Measurements from ENCODE around the gene INTS15. TPM values are rescaled to one million over a fixed set of nuclear protein-coding genes. Genes with fewer than 3 reads are reported as not detected.
"Not testable (repeated sequence)": the region's sequence is repeated elsewhere in the genome, so short reads cannot be mapped to it uniquely, and the experiment has no call there.

Gene INTS15
- polyA plus RNA-seq, 4 donors = 28.1 to 51.4 (median 35.5) TPM

DNA sequence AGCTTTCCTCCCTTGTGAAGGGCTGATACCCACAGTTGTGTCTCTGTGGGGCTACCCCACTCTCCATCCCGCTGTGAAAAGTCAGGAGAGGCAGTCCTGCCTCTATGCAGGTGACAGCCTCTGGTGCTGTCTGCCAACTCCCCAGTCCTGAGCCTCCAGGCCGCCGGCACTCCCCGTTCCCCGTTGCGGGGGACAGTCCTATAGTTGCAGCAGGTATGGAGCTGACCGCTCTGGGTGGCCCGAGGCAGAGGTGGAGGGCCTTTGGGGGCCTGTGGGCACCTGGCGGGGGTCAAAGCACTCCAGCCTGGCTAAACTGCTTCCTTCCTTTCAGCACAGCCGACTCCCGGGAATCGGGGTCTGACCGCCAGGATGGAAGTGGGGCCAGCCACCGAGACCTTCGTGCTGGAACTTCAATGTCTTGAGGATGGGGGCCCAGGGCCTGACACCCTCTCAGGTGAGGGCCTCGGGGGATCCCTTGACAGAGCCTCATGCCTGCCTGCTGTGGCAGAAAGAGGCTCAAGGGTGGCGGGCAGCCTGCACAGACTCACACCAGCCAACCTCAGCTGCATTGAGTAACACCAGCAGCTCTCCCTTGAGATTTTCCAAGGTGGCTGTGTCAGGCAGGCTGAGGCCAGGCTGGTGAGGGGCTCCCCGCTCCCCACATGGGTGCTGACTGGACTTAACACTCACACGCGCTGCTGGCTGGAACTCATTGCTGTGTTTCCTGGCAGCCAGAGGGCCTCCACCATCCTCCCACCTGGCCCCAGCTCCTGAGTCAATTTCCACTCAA, 27.2 kb downstream of the INTS15 start:
- no peak for DNase-seq (ENCODE audit: low read depth in 4 of 4, low spot score in 3 of 4)

DNA sequence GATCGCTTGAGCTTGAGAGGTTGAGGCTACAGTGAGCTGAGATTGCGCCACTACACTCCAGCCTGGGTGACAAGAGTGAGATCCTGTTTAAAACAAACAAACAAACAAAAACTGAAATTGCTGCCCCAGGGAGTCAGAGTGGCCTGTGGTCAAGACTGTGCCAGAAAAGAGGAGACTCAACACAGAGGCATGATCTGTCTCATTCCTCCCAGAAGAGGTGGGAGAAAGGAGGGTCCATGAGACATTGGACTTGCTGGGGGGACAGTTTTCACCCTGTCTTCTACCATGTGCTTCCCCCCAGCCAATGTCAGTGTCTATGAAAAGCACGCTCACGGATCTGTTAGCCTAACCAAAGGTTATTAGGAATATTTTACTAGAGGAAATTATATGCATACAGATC, 28.8 kb downstream of the INTS15 start:
- DNase-seq (ENCODE audit: low read depth in 4 of 4, low spot score in 3 of 4) = no peak

DNA sequence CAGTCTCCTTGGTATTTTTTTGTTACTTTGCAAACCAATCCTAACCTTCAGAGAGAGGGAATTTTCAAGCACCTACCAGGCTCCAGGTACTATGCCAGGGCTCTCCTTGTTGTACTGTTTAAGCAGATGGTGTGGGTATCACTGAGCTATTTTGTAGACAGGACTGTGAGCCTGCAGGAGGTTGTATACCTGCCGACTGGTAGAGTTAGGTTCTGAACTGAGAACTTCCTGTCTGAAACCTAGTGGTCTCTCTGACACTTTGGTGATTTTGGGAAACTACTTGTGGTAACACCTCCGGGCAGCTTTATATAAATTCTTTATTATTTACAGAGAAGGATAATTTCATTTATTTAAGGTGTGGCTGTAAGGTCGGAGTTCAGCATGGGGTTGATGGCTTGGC, 30.1 kb downstream of the INTS15 start:
- no peak for DNase-seq (ENCODE audit: low read depth in 4 of 4, low spot score in 3 of 4)

DNA sequence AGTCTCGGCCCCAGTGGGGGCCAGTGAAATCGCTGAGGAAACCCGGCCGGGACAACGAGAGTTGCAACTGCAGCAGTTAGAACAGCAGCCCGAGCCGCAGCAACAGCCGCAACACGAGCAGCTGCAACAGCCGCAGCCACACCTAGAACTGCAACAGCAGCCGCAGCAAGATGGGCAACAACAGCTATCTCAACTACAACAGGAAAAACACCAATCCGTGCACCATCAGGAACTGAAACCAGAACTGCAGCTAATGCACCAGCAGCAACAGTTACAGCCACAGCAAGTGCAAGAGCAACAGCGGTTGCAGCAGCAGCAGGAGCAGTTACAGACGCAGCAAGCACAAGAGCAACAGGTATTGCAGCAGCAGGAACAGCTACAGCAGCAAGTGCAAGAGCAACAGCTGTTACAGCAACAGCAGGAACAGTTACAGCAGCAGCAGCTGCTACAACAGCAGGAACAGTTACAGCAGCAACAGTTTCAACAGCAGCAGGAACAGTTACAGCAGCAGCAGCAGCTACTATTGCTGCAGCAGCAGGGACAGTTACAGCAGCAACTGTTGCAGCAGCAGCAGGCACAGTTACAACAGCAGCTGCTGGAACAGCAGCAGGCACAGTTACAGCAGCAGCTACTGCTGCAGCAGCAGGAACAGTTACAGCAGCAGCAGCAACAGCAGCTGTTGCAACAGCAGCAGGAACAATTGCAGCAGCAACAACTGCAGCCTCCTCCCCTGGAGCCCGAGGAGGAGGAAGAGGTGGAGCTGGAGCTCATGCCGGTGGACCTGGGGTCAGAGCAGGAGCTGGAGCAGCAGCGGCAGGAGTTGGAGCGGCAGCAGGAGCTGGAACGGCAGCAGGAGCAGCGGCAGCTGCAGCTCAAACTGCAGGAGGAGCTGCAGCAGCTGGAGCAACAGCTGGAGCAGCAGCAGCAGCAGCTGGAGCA, 31.6 kb downstream of the INTS15 start:
- DNase-seq (ENCODE audit: low read depth in 4 of 4, low spot score in 3 of 4) = no peak

DNA sequence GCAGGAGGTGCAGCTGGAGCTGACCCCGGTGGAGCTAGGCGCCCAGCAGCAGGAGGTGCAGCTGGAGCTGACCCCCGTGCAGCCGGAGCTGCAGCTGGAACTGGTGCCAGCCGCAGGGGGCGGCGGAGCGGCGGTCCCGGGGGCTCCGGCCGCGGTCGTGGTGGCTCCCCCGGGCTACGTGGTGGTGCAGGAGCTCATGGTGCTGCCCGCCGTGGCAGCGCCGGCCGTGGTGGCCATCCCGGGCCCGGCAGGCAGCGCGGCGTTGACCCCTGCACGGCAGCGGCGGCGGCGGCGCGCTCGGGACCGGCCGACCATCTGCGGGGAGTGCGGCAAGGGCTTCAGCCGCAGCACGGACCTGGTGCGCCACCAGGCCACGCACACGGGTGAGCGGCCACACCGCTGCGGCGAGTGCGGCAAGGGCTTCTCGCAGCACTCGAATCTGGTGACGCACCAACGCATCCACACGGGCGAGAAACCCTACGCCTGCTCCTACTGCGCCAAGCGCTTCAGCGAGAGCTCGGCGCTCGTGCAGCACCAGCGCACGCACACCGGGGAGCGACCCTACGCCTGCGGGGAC, 32.4 kb downstream of the INTS15 start:
- DNase-seq (ENCODE audit: low read depth in 4 of 4, low spot score in 3 of 4) = no peak

DNA sequence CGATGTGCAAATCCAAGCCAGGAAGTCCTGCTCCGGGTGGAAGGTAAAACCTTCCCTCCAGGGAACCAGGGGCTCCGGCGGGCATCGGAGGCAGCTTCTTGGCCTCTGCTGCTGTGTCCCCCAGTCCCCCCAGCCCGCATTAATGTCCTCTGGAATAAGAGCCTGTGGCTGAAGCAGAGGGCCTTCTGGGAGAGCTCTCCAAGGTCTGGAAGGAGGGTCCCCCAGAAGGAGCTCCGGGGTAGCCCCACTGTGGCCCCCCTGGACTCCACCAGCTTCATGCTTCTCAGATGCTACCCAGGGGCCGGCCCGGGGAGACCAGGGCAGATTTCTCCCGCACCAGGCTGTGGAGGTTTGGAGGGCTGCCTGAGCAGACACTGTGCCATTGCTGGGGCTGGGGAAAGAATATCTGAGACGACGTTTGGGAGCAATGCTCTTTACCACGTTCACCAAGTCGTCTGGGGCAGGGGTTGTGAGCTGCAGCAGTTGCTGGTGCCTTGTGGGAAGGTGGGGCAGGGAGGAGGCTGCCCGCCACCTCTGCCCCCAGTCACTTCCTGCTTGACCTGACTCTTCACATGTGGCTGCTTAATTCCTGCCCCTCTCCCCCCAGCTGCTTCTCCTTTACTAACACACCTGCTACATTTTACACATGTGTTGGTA, 33.9 kb downstream of the INTS15 start:
- no peak for DNase-seq (ENCODE audit: low read depth in 4 of 4, low spot score in 3 of 4)

DNA sequence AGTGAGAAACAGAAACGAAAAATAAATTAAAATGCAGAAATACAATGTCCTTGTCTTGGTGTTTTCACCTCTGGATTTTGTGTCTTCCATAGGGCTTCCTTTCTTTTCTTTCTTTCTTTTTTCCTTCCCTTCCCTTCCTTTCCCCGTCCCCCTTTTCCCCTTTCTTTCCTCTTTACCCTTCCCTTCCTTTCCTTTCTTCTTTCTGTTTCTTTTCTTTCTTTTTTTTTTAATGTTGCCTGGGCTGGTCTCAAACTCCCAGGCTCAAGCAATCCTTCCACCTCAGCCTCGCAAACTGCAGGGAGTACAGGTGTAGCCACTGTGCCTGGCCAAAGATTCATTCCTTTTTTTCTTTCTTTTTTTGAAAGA, 34.4 kb downstream of the INTS15 start:
- DNase-seq (ENCODE audit: low read depth in 4 of 4, low spot score in 3 of 4) = no peak

DNA sequence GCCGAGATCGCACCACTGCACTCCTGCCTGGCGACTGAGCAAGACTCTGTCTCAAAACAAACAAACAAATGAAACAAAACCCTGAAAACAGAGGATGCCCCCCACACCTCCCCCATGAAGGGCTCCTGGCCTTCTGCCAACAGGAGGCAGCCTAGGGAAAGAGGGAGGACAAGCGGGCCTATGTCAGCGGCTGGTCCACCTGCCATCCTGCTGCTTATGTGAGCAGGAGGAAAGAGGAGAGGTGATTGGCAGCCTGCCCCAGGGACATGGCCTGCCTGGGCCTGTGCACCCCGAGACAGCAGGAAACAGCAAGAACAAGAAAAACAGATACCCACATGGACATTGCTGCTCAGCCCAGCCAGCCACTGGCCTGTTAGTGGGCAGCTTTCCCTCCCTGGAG, 38.2 kb downstream of the INTS15 start:
- DNase-seq (ENCODE audit: low read depth in 4 of 4, low spot score in 3 of 4) = no peak

DNA sequence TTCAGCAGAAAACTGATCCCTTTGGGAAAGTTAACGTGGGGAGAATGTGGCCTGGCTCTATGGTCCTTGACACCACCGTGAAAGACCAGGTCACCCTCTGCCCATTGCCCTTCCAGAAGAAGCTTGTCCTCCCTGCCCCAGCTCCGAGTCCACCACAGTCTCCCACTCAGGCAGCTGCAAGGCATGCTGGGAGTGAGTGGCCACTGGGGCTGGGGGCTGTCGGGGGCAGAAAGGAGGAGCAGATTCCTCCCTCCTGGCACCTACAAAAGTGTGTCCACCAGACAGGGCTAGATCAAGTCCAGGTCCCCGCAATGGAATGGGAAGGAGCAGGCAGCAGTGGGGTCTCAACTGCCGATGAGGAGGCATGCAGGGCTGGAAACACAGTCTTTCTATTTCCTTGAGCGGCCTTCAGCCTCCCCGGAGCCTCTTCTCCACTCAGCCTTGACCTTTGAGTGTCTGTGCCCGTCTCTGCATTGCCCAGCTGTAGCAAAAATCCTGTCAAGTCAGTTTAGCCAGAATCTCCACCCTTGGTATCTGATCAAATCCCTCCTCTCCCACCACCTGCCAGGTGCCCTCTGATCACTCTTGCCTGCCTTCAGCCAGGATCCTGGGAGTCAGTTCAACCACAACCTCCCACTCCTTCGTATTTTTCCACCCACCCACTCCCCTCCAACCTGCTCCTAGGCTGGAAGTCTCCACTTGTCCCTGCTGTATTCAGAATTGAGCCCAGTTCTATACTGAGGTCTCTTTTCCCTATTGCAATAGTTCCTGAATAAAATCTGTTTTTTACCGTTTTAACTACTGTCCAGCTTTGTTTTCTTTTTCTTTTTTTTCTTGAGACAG, 40.4 kb downstream of the INTS15 start:
- DNase-seq (ENCODE audit: low read depth in 4 of 4, low spot score in 3 of 4) = no peak

DNA sequence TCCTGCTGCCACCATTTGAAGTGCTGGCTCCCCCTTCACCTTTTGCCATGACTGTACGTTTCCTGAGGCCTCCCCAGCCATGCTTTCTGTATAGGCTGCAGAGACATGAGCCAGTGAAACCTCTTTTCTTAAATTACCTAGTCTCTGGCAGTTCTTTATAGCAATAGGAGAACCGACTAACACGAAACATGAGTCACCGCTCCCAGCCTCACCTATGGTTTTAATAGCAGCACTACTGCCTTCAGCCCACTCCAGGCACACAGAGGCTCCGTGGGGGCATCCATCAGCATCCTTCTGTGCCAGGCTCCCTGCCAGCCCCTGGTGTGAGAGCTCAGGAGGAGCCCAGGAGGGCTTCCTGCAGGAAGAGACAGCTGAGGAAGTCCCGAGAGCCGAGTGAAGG, 41.8 kb downstream of the INTS15 start:
- no peak for DNase-seq (ENCODE audit: low read depth in 4 of 4, low spot score in 3 of 4)

DNA sequence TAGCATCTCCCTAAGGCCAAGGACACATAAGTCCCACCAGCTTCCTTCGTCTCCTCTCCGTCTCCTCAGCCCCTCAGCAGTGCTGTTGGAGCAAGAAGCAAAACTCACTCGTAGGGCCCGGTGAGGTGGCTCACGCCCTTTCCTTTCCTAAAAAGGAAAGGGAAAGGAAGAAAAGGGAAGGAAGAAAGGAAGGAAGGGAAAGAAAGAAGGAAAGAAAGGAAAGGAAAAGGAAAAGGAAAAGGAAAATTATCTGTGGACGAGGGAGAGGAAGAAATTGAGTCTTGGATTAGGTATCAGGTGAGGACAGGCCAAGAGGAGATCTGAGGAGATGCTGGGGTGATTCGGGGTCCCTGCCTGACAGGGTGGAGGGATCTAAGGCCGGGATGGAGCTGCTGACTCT, 44.2 kb downstream of the INTS15 start:
- DNase-seq (ENCODE audit: low read depth in 4 of 4, low spot score in 3 of 4) = no peak

DNA sequence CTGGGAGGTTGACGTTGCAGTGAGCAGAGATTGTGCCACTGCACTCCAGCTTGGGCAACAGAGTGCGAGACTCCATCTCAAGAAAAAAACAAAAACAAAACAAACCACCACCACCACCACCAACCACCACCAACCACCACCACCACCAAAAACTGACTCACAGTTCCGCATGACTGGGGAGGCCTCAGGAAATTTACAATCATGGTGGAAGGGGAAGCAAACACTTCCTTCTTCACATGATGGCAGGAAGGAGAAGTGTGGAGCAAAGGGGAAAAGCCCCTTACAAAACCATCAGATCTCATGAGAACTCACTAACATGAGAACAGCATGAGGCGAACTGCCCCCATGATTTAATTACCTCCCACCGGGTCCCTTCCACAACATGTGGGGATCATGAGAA, 45.1 kb downstream of the INTS15 start:
- DNase-seq (ENCODE audit: low read depth in 4 of 4, low spot score in 3 of 4) = not testable (repeated sequence)

DNA sequence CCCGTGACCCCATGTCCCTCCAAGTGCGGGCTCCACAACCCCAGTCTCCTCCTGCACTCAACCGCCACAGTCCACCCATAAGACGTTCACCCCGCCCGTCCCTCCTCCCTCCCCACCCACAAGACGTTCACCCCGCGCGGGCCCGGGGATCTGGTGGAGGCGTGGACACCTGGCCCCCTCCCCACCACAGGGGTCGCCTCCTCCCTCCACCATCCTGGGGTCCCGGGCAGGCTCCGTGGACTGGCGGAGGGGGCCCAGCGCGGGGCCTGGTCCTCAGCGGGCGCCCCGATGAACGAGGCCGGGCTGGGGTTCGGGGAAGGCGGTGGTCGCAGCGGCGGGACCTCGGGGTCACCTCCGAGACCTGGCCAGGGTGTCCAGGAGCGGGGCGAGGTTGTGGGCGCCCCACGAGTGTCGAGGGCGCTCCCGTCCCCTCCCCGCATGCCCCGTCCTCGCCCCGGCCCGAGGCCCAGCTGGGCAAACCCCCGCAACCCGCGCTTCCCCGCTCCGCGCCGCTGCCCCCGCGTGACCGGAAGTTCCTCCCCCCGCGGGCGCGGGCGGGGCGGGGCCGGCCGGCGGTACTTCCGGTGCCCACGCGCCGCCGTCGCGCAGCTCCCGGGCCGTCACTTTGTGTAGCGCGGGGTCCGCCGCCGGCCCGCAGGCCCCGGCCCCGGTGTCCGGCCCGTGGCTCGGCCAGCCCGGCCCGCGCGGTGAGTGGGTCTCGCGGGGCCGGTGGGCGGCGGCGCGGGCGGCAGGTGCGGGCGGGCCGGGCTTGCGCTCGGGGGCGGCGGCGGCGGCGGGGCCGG, 47.1 kb downstream of the INTS15 start, which contains the start of gene ZNF316:
Gene ZNF316 (plus strand): TSS at position 578 of the 803 bp plus-strand sequence. CDS start 5,092 bp downstream, outside the sequence.
- no peak for DNase-seq (ENCODE audit: low read depth in 4 of 4, low spot score in 3 of 4)

DNA sequence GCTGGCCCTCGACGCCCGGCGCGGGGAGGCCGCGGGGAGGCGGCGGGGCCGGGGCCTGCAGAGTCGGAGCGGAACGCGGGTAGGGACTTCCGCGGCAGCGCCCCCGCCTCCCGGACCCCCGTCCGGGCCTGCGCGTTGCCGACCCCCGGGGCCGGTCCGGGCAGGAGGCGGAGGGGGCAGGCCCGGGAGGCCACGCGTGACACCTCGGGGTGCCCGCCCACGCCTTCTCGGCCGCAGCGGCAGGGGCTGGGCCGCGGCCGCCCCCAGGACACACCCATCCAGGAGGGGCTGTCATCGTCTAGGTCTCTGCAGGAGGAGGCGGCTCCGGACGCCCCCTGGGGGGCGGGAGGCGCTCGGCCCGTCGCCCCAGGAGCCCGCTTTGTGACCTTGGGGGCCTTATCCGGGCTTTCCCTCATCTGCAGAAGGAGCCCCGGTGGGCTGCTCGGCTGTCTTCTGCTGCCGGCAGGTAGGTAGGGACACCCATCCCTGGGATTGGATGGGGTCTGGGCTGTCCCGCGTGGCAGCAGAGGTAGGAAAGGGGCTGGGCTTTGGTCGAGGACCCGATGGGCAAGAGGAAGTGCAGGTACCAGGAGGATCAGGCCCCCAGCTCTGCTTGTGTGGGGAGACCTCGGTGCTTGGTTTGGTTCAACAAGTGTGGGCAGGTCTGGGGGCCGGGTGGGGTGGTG, 47.9 kb downstream of the INTS15 start:
- no peak for DNase-seq (ENCODE audit: low read depth in 4 of 4, low spot score in 3 of 4)

DNA sequence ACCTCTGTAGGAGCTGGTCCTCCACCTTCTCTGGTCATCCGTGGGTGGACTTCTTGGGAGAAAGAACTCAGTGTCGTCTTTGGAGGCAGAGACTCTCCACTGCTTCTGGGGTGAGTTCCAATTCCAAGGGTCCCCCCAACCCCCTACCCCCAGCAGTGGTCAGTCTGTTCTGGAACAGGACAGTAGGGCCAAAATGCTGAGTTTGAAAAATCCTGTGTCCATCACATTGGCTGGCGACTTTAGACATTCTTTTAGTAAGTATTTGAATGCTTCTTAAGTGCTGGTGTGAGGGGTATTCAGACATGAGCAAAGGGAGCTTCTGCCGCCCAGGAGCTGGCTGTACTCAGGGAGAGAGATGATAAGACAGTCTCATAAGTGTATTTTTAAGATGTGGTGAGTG, 49.2 kb downstream of the INTS15 start:
- DNase-seq (ENCODE audit: low read depth in 4 of 4, low spot score in 3 of 4) = no peak

DNA sequence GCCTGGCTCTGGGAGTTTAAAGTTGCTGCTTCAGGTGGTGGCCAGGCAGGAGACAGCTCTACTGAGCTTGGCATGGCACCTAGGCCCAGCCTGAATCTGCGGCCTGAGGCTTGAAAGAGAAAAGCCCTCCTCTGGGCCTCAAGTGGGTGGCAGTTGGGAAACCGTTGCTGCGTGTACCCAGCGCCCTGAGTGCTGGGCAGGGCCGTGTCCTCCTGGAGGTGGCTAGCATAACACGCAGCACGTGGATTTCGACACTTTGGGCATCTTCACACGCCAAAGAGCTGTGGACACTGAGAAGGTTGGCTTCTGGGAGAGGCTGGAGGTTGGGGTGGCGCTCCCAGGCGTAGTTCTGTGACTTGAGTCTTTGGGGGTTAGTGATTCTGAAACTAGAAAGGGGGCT, 49.8 kb downstream of the INTS15 start:
- no peak for DNase-seq (ENCODE audit: low read depth in 4 of 4, low spot score in 3 of 4)

DNA sequence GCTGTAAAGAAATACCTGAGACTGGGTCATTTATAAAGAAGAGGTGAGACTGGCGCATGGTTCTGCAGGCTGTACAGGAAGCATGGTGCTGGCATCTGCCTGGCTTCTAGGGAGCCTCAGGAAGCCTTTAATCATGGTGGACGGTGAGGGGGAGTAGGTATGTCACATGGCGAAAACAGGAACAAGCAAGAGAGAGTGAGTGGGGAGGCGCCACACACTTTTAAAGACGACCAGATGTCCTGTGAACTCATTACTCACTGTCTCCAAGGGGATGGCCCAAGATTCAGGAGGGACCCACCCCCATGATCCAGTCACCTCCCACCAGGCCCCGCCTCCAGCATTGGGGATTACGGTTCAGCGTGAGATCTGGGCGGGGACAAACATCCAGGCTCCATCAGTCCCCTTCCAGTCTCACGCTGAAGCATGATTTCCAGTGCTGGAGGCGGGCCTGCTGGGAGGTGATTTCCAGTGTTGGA, 50.5 kb downstream of the INTS15 start:
- no peak for DNase-seq (ENCODE audit: low read depth in 4 of 4, low spot score in 3 of 4)

DNA sequence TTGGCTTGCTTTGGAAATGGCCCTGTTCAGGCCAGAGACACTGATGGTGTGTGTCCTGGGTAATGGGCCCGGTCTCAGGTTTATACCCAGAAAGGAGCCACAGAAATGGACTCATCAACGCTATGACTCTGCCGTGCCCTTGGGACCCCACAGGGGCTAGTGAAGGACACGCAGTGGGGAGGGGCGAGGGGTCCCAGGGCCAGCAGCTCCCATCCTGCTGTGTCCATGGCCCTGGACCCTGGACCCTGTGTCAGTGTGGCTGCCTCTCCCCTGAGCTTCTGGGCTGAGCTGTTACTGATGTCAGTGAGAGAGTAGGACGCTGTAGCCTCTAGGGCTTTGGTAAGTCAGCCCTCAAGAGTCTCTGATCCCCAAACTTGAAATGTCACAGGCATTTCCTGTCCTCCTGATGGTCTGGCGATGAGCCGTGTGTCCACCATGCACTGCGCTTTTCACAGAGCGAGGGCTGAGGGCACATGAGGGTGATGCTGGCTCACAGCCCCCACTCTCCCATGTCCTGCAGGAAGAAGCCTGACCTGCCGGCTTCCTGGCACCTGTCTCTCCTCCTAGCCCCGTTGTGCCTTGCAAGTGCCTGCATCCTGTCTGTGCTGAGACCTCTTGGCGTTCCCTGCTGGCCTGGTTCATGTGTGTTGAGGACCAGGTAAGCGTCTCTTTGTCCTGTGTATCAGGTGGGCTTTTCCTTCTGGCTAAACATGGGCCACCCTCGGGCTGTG, 51.6 kb downstream of the INTS15 start:
- DNase-seq (ENCODE audit: low read depth in 4 of 4, low spot score in 3 of 4) = no peak

Data from left renal pelvis (tissue), 4 donors.